GM10847 (cell line): ENCODE measurements around the gene B4GALT1.

Source experiments
- POLR2A ChIP-seq: IDR thresholded peaks from 2 replicates; pipeline ENCODE4 v1.6.1; 2011; ENCODE audit not compliant: insufficient read length; ENCODE audit errors: extremely low read depth

Gene B4GALT1

GRCh38 chr9:33187519-33188218 is 20.5 kb upstream of the B4GALT1 start:
- no peak for TF ChIP-seq POLR2A

- no peak for TF ChIP-seq POLR2A
Observed at GRCh38 chr9:33186457-33187168, 19.5 kb upstream of the B4GALT1 start.

- no peak for TF ChIP-seq POLR2A
Observed at GRCh38 chr9:33185858-33186257, 18.7 kb upstream of the B4GALT1 start.

GRCh38 chr9:33185406-33185805 is 18.3 kb upstream of the B4GALT1 start:
- no peak for TF ChIP-seq POLR2A

GRCh38 chr9:33184963-33185362 is 17.8 kb upstream of the B4GALT1 start:
- TF ChIP-seq POLR2A: no peak

- TF ChIP-seq POLR2A: no peak
Observed at GRCh38 chr9:33182519-33182918, 15.4 kb upstream of the B4GALT1 start.

GRCh38 chr9:33180526-33181184 is 13.5 kb upstream of the B4GALT1 start:
- no peak for TF ChIP-seq POLR2A

- no peak for TF ChIP-seq POLR2A
Observed at GRCh38 chr9:33178972-33179697, 12.0 kb upstream of the B4GALT1 start.

GRCh38 chr9:33177639-33178038 is 10.5 kb upstream of the B4GALT1 start:
- TF ChIP-seq POLR2A: no peak

GRCh38 chr9:33177086-33177485 is 9.9 kb upstream of the B4GALT1 start:
- no peak for TF ChIP-seq POLR2A

- no peak for TF ChIP-seq POLR2A
Observed at GRCh38 chr9:33175649-33176325, 8.7 kb upstream of the B4GALT1 start.

GRCh38 chr9:33172256-33173238 is 5.4 kb upstream of the B4GALT1 start:
- TF ChIP-seq POLR2A: no peak

GRCh38 chr9:33170464-33171415 is 3.6 kb upstream of the B4GALT1 start:
- TF ChIP-seq POLR2A: no peak
